Posterior vena cava (tissue), 2 donors: ENCODE results near the gene CHRDL2. TPM values are rescaled to one million over a fixed set of nuclear protein-coding genes. Genes with fewer than 3 reads are reported as not detected.
A peak's percentile ranks its signal among the peaks of the same experiment; 100 is the strongest.

Source experiments
- DNase-seq: peaks from one replicate; pipeline ENCODE4 v3.0.0-alpha.2; 2020; ENCODE audit warnings: low spot score
- intact Hi-C, 2 donors: fragments of 100-400 bp; cut with DNase I; formaldehyde crosslinking; loops; one replicate each; pipeline versions ENCODE4 v1.14.1 to v1.14.2; 2022 to 2023
- total RNA-seq, 2 donors: library from RNA; stranded (reverse); fragmentation: NEBNext Ultra II Directional; extraction: Animal tissue kit (Norgen Biotek cat#: 25700); gene quantifications; one replicate each; pipeline ENCODE4 v1.2.1, GENCODE V29; 2021
- donor health status: DM: yes; HTN: yes; CAD: no.
- donor health status: DM: yes; HTN: yes; CAD: no.

The CHRDL2 gene
- total RNA-seq, 2 donors from 2014 or later = 10.6 to 31.9 TPM

- no peak for DNase-seq
- intact Hi-C loops = no loop called here
These were observed 35.4 kb downstream of the CHRDL2 start for GRCh38 chr11:74695705-74696280.

GRCh38 chr11:74694136-74694930 lies 36.9 kb downstream of the CHRDL2 start:
- intact Hi-C loops = no loop called here
- no peak for DNase-seq

GRCh38 chr11:74693531-74693930 lies 37.7 kb downstream of the CHRDL2 start:
- intact Hi-C loops = no loop called here
- no peak for DNase-seq

GRCh38 chr11:74691755-74692154 lies 39.5 kb downstream of the CHRDL2 start:
- intact Hi-C loops = no loop called here
- DNase-seq = no peak

- no peak for DNase-seq
- intact Hi-C loops = loop anchor here in 1 of 2 donors (5.0 kb wide), 1 partner anchor 47 kb away; no protein-coding TSS in a partner anchor
These were observed 41.6 kb downstream of the CHRDL2 start for GRCh38 chr11:74689666-74690065.

- intact Hi-C loops = loop anchor here in 1 of 2 donors (5.0 kb wide), 1 partner anchor 45 kb away; no protein-coding TSS in a partner anchor
- DNase-seq = peak; percentile 38
These were observed 43.8 kb downstream of the CHRDL2 start for GRCh38 chr11:74687237-74688023.

GRCh38 chr11:74686792-74687191 lies 44.4 kb downstream of the CHRDL2 start:
- DNase-seq = peak; percentile 78
- intact Hi-C loops = loop anchor here in 1 of 2 donors (5.0 kb wide), 1 partner anchor 44 kb away; no protein-coding TSS in a partner anchor

- intact Hi-C loops = loop anchor here in 1 of 2 donors (5.0 kb wide), 1 partner anchor 44 kb away; no protein-coding TSS in a partner anchor
- peak; percentile 76 for DNase-seq
These were observed 45.3 kb downstream of the CHRDL2 start for GRCh38 chr11:74685905-74686304.

GRCh38 chr11:74685338-74685737 lies 45.9 kb downstream of the CHRDL2 start:
- intact Hi-C loops = loop anchor here in 1 of 2 donors (5.0 kb wide), 1 partner anchor 43 kb away; no protein-coding TSS in a partner anchor

GRCh38 chr11:74684661-74685060 lies 46.6 kb downstream of the CHRDL2 start:
- peak; percentile 18 for DNase-seq
- intact Hi-C loops = loop anchor here in 1 of 2 donors (5.0 kb wide), 1 partner anchor 42 kb away; no protein-coding TSS in a partner anchor

More at GRCh38 chr11:74685338-74685737, 45.9 kb downstream of the CHRDL2 start:
- no peak for DNase-seq

GRCh38 chr11:74683941-74684481 lies 47.2 kb downstream of the CHRDL2 start:
- intact Hi-C loops = no loop called here
- DNase-seq = peak; percentile 58

GRCh38 chr11:74683279-74683871 lies 47.9 kb downstream of the CHRDL2 start:
- DNase-seq = peak; percentile 84

GRCh38 chr11:74682731-74683278 lies 48.4 kb downstream of the CHRDL2 start:
- intact Hi-C loops = no loop called here
- DNase-seq = peak; percentile 62

More at GRCh38 chr11:74683279-74683871, 47.9 kb downstream of the CHRDL2 start:
- intact Hi-C loops = no loop called here

- intact Hi-C loops = no loop called here
- DNase-seq = peak; percentile 68
These were observed 49.3 kb downstream of the CHRDL2 start for GRCh38 chr11:74681686-74682651.

GRCh38 chr11:74680703-74681531 lies 50.3 kb downstream of the CHRDL2 start:
- DNase-seq = peak; percentile 68
- intact Hi-C loops = no loop called here

GRCh38 chr11:74680035-74680671 lies 51.1 kb downstream of the CHRDL2 start:
- intact Hi-C loops = no loop called here
- DNase-seq = no peak
